GM19463 (cell line): ENCODE results near the gene NCOR1.
"Not testable (repeated sequence)": the region's sequence is repeated elsewhere in the genome, so short reads cannot be mapped to it uniquely, and the experiment has no call there.

Experiments used
- ATAC-seq: cut with Tn5 transposase; IDR thresholded peaks from one replicate; pipeline ENCODE4 v1.9.1; 2021; ENCODE audit warnings: mild to moderate bottlenecking, moderate library complexity; ENCODE audit not compliant: unreplicated experiment

NCOR1 gene

GRCh38 chr17:16101440-16101839, 113.9 kb downstream of the NCOR1 start:
- ATAC-seq = no peak

GRCh38 chr17:16100737-16101400, 114.5 kb downstream of the NCOR1 start:
- no peak for ATAC-seq

GRCh38 chr17:16091773-16092172, 123.6 kb downstream of the NCOR1 start:
- ATAC-seq = no peak

- no peak for ATAC-seq
These were observed 128.4 kb downstream of the NCOR1 start for GRCh38 chr17:16086957-16087356.

- no peak for ATAC-seq
These were observed 130.2 kb downstream of the NCOR1 start for GRCh38 chr17:16085066-16085699.

- ATAC-seq = no peak
These were observed 132.1 kb downstream of the NCOR1 start for GRCh38 chr17:16083223-16083622.

- no peak for ATAC-seq
These were observed 133.7 kb downstream of the NCOR1 start for GRCh38 chr17:16081507-16082087.

- ATAC-seq = no peak
These were observed 135.0 kb downstream of the NCOR1 start for GRCh38 chr17:16080366-16080765.

- no peak for ATAC-seq
These were observed 139.4 kb downstream of the NCOR1 start for GRCh38 chr17:16075949-16076348.

GRCh38 chr17:16074423-16074822, 140.9 kb downstream of the NCOR1 start:
- ATAC-seq = no peak

GRCh38 chr17:16073845-16074244, 141.5 kb downstream of the NCOR1 start:
- ATAC-seq = no peak

GRCh38 chr17:16072031-16072430, 143.3 kb downstream of the NCOR1 start:
- ATAC-seq = no peak

- no peak for ATAC-seq
These were observed 147.0 kb downstream of the NCOR1 start for GRCh38 chr17:16068323-16068722.

GRCh38 chr17:16066125-16066524, 149.2 kb downstream of the NCOR1 start:
- ATAC-seq = no peak

GRCh38 chr17:16061631-16062030, 153.7 kb downstream of the NCOR1 start:
- no peak for ATAC-seq

- ATAC-seq = not testable (repeated sequence)
These were observed 160.2 kb downstream of the NCOR1 start for GRCh38 chr17:16055139-16055538.

- no peak for ATAC-seq
These were observed 162.8 kb downstream of the NCOR1 start for GRCh38 chr17:16052486-16052885.

- no peak for ATAC-seq
These were observed 164.5 kb downstream of the NCOR1 start for GRCh38 chr17:16050844-16051243.

GRCh38 chr17:16048811-16049449, 166.4 kb downstream of the NCOR1 start:
- no peak for ATAC-seq

GRCh38 chr17:16046966-16047365, 168.4 kb downstream of the NCOR1 start:
- ATAC-seq = no peak

GRCh38 chr17:16044487-16044886, 170.8 kb downstream of the NCOR1 start:
- no peak for ATAC-seq

- ATAC-seq = no peak
These were observed 174.6 kb downstream of the NCOR1 start for GRCh38 chr17:16040710-16041251.
